Measurements from ENCODE around the gene VIM.
A peak's percentile ranks its signal among the peaks of the same experiment; 100 is the strongest.

The VIM gene

GRCh38 chr10:17226891-17227303 is 1.1 kb upstream of the VIM start:
- DNase-seq (ENCODE audit: low spot score), result no peak
- TF ChIP-seq, protein P1, sequence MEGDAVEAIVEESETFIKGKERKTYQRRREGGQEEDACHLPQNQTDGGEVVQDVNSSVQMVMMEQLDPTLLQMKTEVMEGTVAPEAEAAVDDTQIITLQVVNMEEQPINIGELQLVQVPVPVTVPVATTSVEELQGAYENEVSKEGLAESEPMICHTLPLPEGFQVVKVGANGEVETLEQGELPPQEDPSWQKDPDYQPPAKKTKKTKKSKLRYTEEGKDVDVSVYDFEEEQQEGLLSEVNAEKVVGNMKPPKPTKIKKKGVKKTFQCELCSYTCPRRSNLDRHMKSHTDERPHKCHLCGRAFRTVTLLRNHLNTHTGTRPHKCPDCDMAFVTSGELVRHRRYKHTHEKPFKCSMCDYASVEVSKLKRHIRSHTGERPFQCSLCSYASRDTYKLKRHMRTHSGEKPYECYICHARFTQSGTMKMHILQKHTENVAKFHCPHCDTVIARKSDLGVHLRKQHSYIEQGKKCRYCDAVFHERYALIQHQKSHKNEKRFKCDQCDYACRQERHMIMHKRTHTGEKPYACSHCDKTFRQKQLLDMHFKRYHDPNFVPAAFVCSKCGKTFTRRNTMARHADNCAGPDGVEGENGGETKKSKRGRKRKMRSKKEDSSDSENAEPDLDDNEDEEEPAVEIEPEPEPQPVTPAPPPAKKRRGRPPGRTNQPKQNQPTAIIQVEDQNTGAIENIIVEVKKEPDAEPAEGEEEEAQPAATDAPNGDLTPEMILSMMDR (IDR thresholded peaks at IDR 0.05; ENCODE audit: extremely low read depth, missing control alignments), result no peak

DNA sequence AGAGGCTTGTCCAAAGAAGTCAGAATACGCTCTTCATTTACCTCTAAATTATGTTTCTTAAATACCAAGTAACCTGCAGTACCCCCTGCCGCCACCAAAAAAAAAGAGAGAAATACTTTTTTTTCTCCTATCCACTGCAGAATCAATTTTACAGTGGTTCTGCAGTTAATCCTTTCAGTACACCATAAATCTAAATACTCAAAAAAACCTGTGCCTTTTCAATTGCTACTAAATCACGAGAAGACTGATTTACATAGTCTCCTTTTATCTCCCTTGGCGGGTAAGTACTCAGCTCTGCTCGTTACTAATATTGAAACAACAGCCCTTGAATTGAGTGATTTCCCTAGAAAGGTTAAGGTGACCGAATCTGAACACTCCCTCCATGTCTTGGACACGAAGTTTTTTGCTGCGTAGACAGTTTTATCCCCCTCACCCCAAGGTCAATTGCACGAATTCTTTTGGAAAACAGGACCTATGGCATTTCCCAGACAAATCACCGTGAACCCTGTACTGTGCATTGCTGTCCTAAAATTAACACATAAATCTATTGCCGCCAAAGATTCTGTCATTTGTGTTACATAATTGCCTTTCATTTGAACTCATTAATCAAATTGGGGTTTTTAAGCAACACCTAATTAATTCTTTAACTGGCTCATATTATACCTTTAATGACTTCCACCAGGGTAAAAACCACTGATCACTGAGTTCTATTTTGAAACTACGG is 512 bp upstream of the VIM start:
- DNase-seq (ENCODE audit: low spot score), result peak; percentile 57
- TF ChIP-seq, protein P1 (IDR thresholded peaks at IDR 0.05; ENCODE audit: extremely low read depth, missing control alignments), result no peak

DNA sequence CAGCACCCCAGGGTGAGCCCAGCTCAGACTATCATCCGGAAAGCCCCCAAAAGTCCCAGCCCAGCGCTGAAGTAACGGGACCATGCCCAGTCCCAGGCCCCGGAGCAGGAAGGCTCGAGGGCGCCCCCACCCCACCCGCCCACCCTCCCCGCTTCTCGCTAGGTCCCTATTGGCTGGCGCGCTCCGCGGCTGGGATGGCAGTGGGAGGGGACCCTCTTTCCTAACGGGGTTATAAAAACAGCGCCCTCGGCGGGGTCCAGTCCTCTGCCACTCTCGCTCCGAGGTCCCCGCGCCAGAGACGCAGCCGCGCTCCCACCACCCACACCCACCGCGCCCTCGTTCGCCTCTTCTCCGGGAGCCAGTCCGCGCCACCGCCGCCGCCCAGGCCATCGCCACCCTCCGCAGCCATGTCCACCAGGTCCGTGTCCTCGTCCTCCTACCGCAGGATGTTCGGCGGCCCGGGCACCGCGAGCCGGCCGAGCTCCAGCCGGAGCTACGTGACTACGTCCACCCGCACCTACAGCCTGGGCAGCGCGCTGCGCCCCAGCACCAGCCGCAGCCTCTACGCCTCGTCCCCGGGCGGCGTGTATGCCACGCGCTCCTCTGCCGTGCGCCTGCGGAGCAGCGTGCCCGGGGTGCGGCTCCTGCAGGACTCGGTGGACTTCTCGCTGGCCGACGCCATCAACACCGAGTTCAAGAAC is 1.1 kb downstream of the VIM start:
- TF ChIP-seq, protein P1 (IDR thresholded peaks at IDR 0.05; ENCODE audit: extremely low read depth, missing control alignments), result no peak
- DNase-seq (ENCODE audit: low spot score), result peak; percentile 69

GRCh38 chr10:17229717-17229966 is 1.6 kb downstream of the VIM start:
- TF ChIP-seq, protein P1 (IDR thresholded peaks at IDR 0.05; ENCODE audit: extremely low read depth, missing control alignments), result no peak
- DNase-seq (ENCODE audit: low spot score), result no peak

DNA sequence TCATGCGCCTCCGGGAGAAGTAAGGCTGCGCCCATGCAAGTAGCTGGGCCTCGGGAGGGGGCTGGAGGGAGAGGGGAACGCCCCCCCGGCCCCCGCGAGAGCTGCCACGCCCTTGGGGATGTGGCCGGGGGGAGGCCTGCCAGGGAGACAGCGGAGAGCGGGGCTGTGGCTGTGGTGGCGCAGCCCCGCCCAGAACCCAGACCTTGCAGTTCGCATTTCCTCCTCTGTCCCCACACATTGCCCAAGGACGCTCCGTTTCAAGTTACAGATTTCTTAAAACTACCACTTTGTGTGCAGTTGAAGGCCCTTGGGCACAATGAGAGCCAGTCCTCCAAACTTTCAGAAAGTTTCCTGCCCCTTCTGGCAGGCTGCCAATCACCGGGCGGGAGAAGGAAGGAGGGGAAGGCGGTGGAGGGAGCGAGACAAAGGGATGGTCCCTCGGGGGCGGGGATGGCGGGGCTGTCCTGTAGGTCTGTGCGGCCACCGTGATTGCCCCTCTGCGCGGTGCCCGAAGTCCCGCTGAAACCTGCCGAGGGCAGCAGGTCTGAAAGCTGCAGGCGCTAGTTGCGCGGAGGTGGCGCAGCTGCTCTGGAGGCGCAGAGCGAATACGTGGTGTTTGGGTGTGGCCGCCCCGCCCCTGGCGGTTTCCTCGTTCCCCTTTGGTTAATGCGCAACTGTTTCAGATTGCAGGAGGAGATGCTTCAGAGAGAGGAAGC is 2.1 kb downstream of the VIM start:
- peak; percentile 75 for DNase-seq (ENCODE audit: low spot score)
- TF ChIP-seq, protein P1 (IDR thresholded peaks at IDR 0.05; ENCODE audit: extremely low read depth, missing control alignments), result no peak

DNA sequence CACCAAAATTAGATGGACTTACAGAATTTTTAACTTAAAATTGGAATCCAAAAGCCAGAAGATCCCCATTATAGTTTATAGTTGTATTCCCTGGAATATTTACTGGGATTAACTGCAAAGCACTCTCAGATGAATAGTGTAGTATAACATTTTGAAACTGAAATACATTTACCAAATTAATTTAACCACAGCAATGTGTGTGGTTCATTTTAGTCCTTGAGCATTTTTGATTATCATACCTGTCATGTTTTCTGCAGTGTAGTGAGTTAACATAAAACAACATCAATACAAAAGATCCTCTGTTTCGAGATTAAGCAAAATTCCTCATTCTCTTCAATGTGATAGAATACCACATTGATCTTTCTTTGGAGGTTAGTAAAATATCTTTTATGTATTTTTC is 3.7 kb downstream of the VIM start:
- TF ChIP-seq, protein P1 (IDR thresholded peaks at IDR 0.05; ENCODE audit: extremely low read depth, missing control alignments), result no peak
- DNase-seq (ENCODE audit: low spot score), result no peak
